Measurements from ENCODE around the gene MTPN.
A peak's percentile ranks its signal among the peaks of the same experiment; 100 is the strongest.

MTPN gene

GRCh38 chr7:135977007-135977741, at the start of gene MTPN:
Gene MTPN, minus strand, starts transcription at chr7:135977359. Its CDS starts 259 bp downstream, at chr7:135977100.
- DNase-seq: peak; percentile 98

GRCh38 chr7:136026209-136026608, 49.0 kb upstream of the MTPN start:
- no peak for DNase-seq

GRCh38 chr7:136023134-136023869, 46.1 kb upstream of the MTPN start:
- DNase-seq: peak; percentile 93

GRCh38 chr7:136020556-136020955, 43.4 kb upstream of the MTPN start:
- DNase-seq: no peak

- no peak for DNase-seq
These were observed 40.9 kb upstream of the MTPN start for GRCh38 chr7:136018104-136018503.

GRCh38 chr7:136016649-136017395, 39.7 kb upstream of the MTPN start:
- no peak for DNase-seq

GRCh38 chr7:136015638-136016037, 38.5 kb upstream of the MTPN start:
- no peak for DNase-seq

- DNase-seq: no peak
These were observed 37.5 kb upstream of the MTPN start for GRCh38 chr7:136014659-136015058.

GRCh38 chr7:136012238-136012637, 35.1 kb upstream of the MTPN start:
- no peak for DNase-seq

- peak; percentile 51 for DNase-seq
These were observed 32.4 kb upstream of the MTPN start for GRCh38 chr7:136009488-136010079.

- DNase-seq: no peak
These were observed 29.0 kb upstream of the MTPN start for GRCh38 chr7:136006208-136006607.

GRCh38 chr7:136004083-136004482, 26.9 kb upstream of the MTPN start:
- DNase-seq: no peak

GRCh38 chr7:136002802-136003201, 25.6 kb upstream of the MTPN start:
- DNase-seq: no peak

GRCh38 chr7:136000288-136000913, 23.2 kb upstream of the MTPN start:
- DNase-seq: no peak

- DNase-seq: no peak
These were observed 20.9 kb upstream of the MTPN start for GRCh38 chr7:135998081-135998480.

GRCh38 chr7:135995748-135996147, 18.6 kb upstream of the MTPN start:
- DNase-seq: no peak

- no peak for DNase-seq
These were observed 17.5 kb upstream of the MTPN start for GRCh38 chr7:135994466-135995205.

GRCh38 chr7:135993950-135994349, 16.8 kb upstream of the MTPN start:
- no peak for DNase-seq

GRCh38 chr7:135991906-135992305, 14.7 kb upstream of the MTPN start:
- DNase-seq: no peak

- no peak for DNase-seq
These were observed 14.2 kb upstream of the MTPN start for GRCh38 chr7:135991322-135991721.

GRCh38 chr7:135990258-135990657, 13.1 kb upstream of the MTPN start:
- DNase-seq: no peak
